HFFc6 (cell line): ENCODE results near the gene LRRC57. TPM values are rescaled to one million over a fixed set of nuclear protein-coding genes. Genes with fewer than 3 reads are reported as not detected.

Source experiments
- DNase-seq: peaks from one replicate; pipeline ENCODE4 v3.0.0-alpha.2; 2018
- H3K27ac Mint-ChIP-seq: 2 replicates; pipeline ENCODE4 v1.8.0; 2020; ENCODE audit warnings: mild to moderate bottlenecking, mixed read lengths
- H3K27me3 Mint-ChIP-seq: 2 replicates; pipeline ENCODE4 v1.8.0; 2021; ENCODE audit warnings: mild to moderate bottlenecking, moderate library complexity, mixed read lengths; ENCODE audit not compliant: insufficient read depth
- H3K36me3 Mint-ChIP-seq: 2 replicates; pipeline ENCODE4 v1.8.0; 2021; ENCODE audit warnings: low read depth, mixed read lengths
- H3K4me1 Mint-ChIP-seq: 2 replicates; pipeline ENCODE4 v1.8.0; 2020; ENCODE audit warnings: low read depth, mixed read lengths
- H3K4me3 Mint-ChIP-seq: 2 replicates; pipeline ENCODE4 v1.8.0; 2020; ENCODE audit warnings: mild to moderate bottlenecking, moderate library complexity, mixed read lengths
- H3K9me3 Mint-ChIP-seq: 2 replicates; pipeline ENCODE4 v1.8.0; 2020; ENCODE audit warnings: mild to moderate bottlenecking, mixed read lengths
- total RNA-seq, 6 experiments: library from RNA; stranded (reverse); fragmentation: NEBNext Ultra II Directional; extraction: Animal tissue kit (Norgen Biotek cat#: 25700); gene quantifications; 2 replicates in 1 of 6; 3 replicates in 5 of 6; pipeline ENCODE4 v1.2.3, GENCODE V29; 2021
- TF ChIP-seq, protein P1 (sequence below): fragments of 200-600 bp; sonication (generic); IDR thresholded peaks from 2 replicates; pipeline ENCODE4 v1.5.0; 2021; ENCODE audit warnings: antibody characterized with exemption, mild to moderate bottlenecking

Gene LRRC57
- total RNA-seq, 6 experiments from 2014 or later = 18.5 to 22.9 (median 20.4) TPM

DNA sequence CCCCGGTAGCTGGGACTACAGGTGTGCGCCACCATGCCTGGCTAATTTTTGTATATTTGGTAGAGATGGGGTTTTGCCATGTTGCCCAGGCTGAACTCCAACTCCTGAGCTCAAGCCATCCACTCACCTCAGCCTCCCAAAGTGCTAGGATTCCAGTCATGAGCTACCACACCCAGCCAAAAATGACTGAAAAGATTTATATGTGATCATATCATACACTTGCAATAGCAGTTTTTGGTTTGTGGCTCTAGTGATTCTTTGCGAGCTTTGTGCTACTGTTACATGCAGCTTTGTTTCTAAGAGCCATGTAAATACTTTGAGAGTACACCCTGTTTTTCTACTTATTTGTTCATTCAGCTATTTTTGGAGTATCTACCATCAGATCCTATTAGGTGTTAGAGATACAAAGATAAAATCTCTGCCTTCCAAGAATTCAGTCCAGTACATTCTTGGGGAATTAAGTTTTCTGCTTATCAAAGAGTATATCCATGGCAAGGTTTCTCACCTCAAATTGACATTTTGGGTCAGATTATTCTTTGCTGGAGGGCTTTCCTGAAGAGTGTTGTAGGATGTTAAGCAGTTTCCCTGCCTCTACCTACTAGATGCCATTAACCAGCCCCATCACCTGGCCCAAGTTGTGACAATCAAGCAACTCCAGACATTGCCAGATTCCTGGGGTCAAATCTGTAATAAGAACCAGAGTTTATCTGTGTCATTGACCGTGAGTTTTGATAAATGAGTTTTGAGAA lies 38.2 kb downstream of the LRRC57 start:
- H3K36me3 Mint-ChIP-seq = peaks cover 17% of the 10 kb centered on the region
- peaks cover under 1% of the 10 kb centered on the region; the same call in 1 of the 2 replicates for H3K27me3 Mint-ChIP-seq
- DNase-seq = no peak
- peaks cover 41% of the 10 kb centered on the region for H3K4me1 Mint-ChIP-seq
- peak overlapping the region; percentile 87 for H3K27ac Mint-ChIP-seq
- TF ChIP-seq, protein P1, sequence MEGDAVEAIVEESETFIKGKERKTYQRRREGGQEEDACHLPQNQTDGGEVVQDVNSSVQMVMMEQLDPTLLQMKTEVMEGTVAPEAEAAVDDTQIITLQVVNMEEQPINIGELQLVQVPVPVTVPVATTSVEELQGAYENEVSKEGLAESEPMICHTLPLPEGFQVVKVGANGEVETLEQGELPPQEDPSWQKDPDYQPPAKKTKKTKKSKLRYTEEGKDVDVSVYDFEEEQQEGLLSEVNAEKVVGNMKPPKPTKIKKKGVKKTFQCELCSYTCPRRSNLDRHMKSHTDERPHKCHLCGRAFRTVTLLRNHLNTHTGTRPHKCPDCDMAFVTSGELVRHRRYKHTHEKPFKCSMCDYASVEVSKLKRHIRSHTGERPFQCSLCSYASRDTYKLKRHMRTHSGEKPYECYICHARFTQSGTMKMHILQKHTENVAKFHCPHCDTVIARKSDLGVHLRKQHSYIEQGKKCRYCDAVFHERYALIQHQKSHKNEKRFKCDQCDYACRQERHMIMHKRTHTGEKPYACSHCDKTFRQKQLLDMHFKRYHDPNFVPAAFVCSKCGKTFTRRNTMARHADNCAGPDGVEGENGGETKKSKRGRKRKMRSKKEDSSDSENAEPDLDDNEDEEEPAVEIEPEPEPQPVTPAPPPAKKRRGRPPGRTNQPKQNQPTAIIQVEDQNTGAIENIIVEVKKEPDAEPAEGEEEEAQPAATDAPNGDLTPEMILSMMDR = no peak
- H3K4me3 Mint-ChIP-seq = peak overlapping the region; percentile 63
- no peaks in the 10 kb centered on the region for H3K9me3 Mint-ChIP-seq

- peaks cover 41% of the 10 kb centered on the region for H3K4me1 Mint-ChIP-seq
- no peak overlapping the region for H3K4me3 Mint-ChIP-seq
- H3K27ac Mint-ChIP-seq = peak overlapping the region; percentile 2; the same call in 1 of the 2 replicates
- TF ChIP-seq, protein P1 = no peak
- no peaks in the 10 kb centered on the region for H3K9me3 Mint-ChIP-seq
- no peak for DNase-seq
- peaks cover 1% of the 10 kb centered on the region; the same call in 1 of the 2 replicates for H3K27me3 Mint-ChIP-seq
- H3K36me3 Mint-ChIP-seq = peaks cover 6% of the 10 kb centered on the region
These were observed 40.3 kb downstream of the LRRC57 start for GRCh38 chr15:42508263-42508690.

DNA sequence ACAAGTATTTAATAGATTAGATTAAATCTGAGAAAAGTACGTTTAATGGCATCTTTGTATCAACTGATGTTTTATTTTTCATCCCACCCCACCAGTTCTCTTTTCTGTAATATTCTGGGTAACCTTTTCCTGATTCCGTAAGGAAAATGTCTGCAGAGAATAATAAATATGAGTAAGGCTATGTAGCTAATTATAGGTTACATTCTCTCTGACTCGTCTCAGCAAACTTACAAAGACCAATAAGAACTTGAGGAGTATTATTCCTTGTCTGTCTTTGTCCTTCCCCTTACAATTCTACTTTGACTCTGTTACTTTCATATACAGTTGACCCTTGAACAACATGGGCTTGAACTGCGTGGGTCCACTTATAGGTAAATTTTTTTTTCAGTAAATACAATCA lies 41.1 kb downstream of the LRRC57 start:
- H3K4me1 Mint-ChIP-seq = peaks cover 41% of the 10 kb centered on the region
- H3K36me3 Mint-ChIP-seq = peaks cover 4% of the 10 kb centered on the region; the same call in 1 of the 2 replicates
- H3K27me3 Mint-ChIP-seq = peaks cover 1% of the 10 kb centered on the region; the same call in 1 of the 2 replicates
- no peaks in the 10 kb centered on the region for H3K9me3 Mint-ChIP-seq
- no peak overlapping the region for H3K27ac Mint-ChIP-seq
- TF ChIP-seq, protein P1 = no peak
- no peak overlapping the region for H3K4me3 Mint-ChIP-seq
- no peak for DNase-seq

- peaks cover 4% of the 10 kb centered on the region; the same call in 1 of the 2 replicates for H3K36me3 Mint-ChIP-seq
- no peak for DNase-seq
- H3K9me3 Mint-ChIP-seq = no peaks in the 10 kb centered on the region
- H3K4me1 Mint-ChIP-seq = peaks cover 39% of the 10 kb centered on the region
- peaks cover 1% of the 10 kb centered on the region; the same call in 1 of the 2 replicates for H3K27me3 Mint-ChIP-seq
- TF ChIP-seq, protein P1 = no peak
- H3K4me3 Mint-ChIP-seq = no peak overlapping the region
- no peak overlapping the region for H3K27ac Mint-ChIP-seq
These were observed 44.0 kb downstream of the LRRC57 start for GRCh38 chr15:42504631-42505030.

DNA sequence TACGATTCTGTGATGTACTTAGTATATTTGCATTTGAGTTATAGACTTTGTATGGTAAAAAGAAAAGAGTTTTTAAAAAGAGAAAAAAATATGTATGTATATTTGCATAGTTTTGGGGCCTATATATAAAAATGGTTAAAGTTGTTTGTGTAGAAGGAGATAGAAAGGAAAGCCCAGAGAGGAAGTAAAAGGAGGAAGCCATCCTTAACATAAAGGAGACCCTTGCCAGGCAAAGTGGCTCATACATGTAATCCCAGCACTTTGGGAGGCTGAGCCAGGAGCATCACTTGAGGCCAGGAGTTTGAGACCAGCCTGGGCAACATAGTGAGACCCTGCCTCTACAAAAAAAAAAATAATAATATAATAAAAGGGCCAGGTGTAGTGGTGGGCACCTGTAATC lies 44.8 kb downstream of the LRRC57 start:
- peaks cover 44% of the 10 kb centered on the region for H3K4me1 Mint-ChIP-seq
- H3K27ac Mint-ChIP-seq = no peak overlapping the region
- H3K4me3 Mint-ChIP-seq = no peak overlapping the region
- no peak for DNase-seq
- H3K27me3 Mint-ChIP-seq = peaks cover 1% of the 10 kb centered on the region; the same call in 1 of the 2 replicates
- no peaks in the 10 kb centered on the region for H3K9me3 Mint-ChIP-seq
- TF ChIP-seq, protein P1 = no peak
- peaks cover 2% of the 10 kb centered on the region; the same call in 1 of the 2 replicates for H3K36me3 Mint-ChIP-seq
